ENCODE results near the gene SLC5A2. TPM values are rescaled to one million over a fixed set of nuclear protein-coding genes. Genes with fewer than 3 reads are reported as not detected.
"Not testable (repeated sequence)": the region's sequence is repeated elsewhere in the genome, so short reads cannot be mapped to it uniquely, and the experiment has no call there.

SLC5A2 gene
- total RNA-seq: under 1 TPM in 1 of 2 donors, not detected in 1; 0.85 TPM

- no peak within 1 kb of the TSS for H3K4me3 ChIP-seq
- H3K4me1 ChIP-seq (ENCODE audit: control insufficient read depth in 1 of 2, low read depth in 2 of 2): peaks cover under 1 to 16% of the 10 kb centered on the region in 2 donors
- H3K9me3 ChIP-seq: no peaks in the 10 kb centered on the region
- no peaks in the 10 kb centered on the region for H3K27me3 ChIP-seq (replicated peaks; ENCODE audit: insufficient read depth)
- no peak within 1 kb of the TSS for H3K27ac ChIP-seq
- ATAC-seq (ENCODE audit: insufficient number of reproducible peaks, low FRiP score, low read depth) (no peak), DNase-seq (ENCODE audit: low spot score) (no peak)
- TF ChIP-seq CTCF (IDR thresholded peaks at IDR 0.05): no peak
- H3K36me3 ChIP-seq: no peaks in the 10 kb centered on the region
Observed at GRCh38 chr16:31483081-31483480, at the start of gene SLC5A2. SLC5A2 (plus strand) TSS chr16:31483123; CDS start chr16:31483137, 14 bp downstream.

GRCh38 chr16:31435341-31436220, 47.3 kb upstream of the SLC5A2 start:
- Histone ChIP-seq H3K27me3 (replicated peaks; ENCODE audit: insufficient read depth) (no peaks in the 10 kb centered on the region), H3K9me3 (no peaks in the 10 kb centered on the region), H3K4me1 (ENCODE audit: control insufficient read depth in 1 of 2, low read depth in 2 of 2) (no peaks in the 10 kb centered on the region), H3K4me3 (no peak overlapping the region), H3K36me3 (no peaks in the 10 kb centered on the region), H3K27ac (no peak overlapping the region)
- ATAC-seq (ENCODE audit: insufficient number of reproducible peaks, low FRiP score, low read depth) (no peak), DNase-seq (ENCODE audit: low spot score) (no peak)
- no peak for TF ChIP-seq CTCF (IDR thresholded peaks at IDR 0.05)

GRCh38 chr16:31436221-31437045, 46.5 kb upstream of the SLC5A2 start:
- no peaks in the 10 kb centered on the region for H3K4me1 ChIP-seq (ENCODE audit: control insufficient read depth in 1 of 2, low read depth in 2 of 2)
- no peak overlapping the region for H3K27ac ChIP-seq
- DNase-seq (ENCODE audit: low spot score) (no peak), ATAC-seq (ENCODE audit: insufficient number of reproducible peaks, low FRiP score, low read depth) (no peak)
- TF ChIP-seq CTCF (IDR thresholded peaks at IDR 0.05): no peak
- H3K9me3 ChIP-seq: no peaks in the 10 kb centered on the region
- no peaks in the 10 kb centered on the region for H3K27me3 ChIP-seq (replicated peaks; ENCODE audit: insufficient read depth)
- H3K36me3 ChIP-seq: no peaks in the 10 kb centered on the region
- no peak overlapping the region for H3K4me3 ChIP-seq

- Histone ChIP-seq H3K36me3 (no peaks in the 10 kb centered on the region), H3K9me3 (no peaks in the 10 kb centered on the region), H3K4me1 (ENCODE audit: control insufficient read depth in 1 of 2, low read depth in 2 of 2) (no peaks in the 10 kb centered on the region), H3K27me3 (replicated peaks; ENCODE audit: insufficient read depth) (no peaks in the 10 kb centered on the region), H3K4me3 (no peak overlapping the region), H3K27ac (no peak overlapping the region)
- no peak for TF ChIP-seq CTCF (IDR thresholded peaks at IDR 0.05)
- ATAC-seq (ENCODE audit: insufficient number of reproducible peaks, low FRiP score, low read depth) (no peak), DNase-seq (ENCODE audit: low spot score) (no peak)
Observed at GRCh38 chr16:31438414-31438813, 44.5 kb upstream of the SLC5A2 start.

GRCh38 chr16:31439023-31439422, 43.9 kb upstream of the SLC5A2 start:
- H3K9me3 ChIP-seq; ATAC-seq (ENCODE audit: insufficient number of reproducible peaks, low FRiP score, low read depth): not testable (repeated sequence)

More at GRCh38 chr16:31439023-31439422, 43.9 kb upstream of the SLC5A2 start:
- not testable (repeated sequence) for DNase-seq (ENCODE audit: low spot score); H3K4me1 ChIP-seq (ENCODE audit: control insufficient read depth in 1 of 2, low read depth in 2 of 2); H3K27ac ChIP-seq; H3K27me3 ChIP-seq (replicated peaks; ENCODE audit: insufficient read depth); H3K4me3 ChIP-seq; H3K36me3 ChIP-seq

Data from thoracic aorta (tissue), 2 donors.